NCI-H748 (cell line): Measurements from ENCODE around the gene CACNA1B.
"Not testable (repeated sequence)": the region's sequence is repeated elsewhere in the genome, so short reads cannot be mapped to it uniquely, and the experiment has no call there.

Experiments
- DNase-seq: peaks from one replicate; lab custom pipeline; 2025; ENCODE audit not compliant: unreplicated experiment; lab: John Stamatoyannopoulos, UW

CACNA1B gene

DNA sequence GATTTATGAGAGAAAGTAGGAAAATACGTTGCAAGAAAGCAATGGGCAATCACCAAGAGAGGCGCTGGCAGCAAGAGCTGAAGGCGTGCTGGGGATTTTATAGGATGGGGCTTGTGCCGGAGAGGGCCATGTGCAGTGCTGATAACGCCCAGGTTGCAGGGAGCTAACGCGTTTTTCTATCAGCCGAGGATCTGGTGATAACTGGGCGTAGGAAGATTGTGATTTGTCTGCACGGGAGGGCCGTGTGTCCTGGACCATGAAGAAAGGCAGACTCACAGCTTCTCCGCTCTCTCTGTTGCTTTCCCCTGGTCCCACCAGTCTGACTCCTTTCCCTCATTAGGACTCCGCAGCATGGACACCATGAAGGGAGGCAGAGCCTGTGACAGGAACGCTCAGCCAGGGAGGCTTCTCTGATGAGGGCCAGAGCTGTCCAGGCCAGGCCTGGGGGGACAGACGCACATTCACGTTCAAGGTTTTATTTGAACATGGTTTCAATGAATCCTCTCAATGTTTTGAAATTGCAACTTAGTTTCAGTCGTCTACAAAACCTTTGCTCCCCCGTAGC lies 11.9 kb upstream of the CACNA1B start:
- DNase-seq = no peak

DNA sequence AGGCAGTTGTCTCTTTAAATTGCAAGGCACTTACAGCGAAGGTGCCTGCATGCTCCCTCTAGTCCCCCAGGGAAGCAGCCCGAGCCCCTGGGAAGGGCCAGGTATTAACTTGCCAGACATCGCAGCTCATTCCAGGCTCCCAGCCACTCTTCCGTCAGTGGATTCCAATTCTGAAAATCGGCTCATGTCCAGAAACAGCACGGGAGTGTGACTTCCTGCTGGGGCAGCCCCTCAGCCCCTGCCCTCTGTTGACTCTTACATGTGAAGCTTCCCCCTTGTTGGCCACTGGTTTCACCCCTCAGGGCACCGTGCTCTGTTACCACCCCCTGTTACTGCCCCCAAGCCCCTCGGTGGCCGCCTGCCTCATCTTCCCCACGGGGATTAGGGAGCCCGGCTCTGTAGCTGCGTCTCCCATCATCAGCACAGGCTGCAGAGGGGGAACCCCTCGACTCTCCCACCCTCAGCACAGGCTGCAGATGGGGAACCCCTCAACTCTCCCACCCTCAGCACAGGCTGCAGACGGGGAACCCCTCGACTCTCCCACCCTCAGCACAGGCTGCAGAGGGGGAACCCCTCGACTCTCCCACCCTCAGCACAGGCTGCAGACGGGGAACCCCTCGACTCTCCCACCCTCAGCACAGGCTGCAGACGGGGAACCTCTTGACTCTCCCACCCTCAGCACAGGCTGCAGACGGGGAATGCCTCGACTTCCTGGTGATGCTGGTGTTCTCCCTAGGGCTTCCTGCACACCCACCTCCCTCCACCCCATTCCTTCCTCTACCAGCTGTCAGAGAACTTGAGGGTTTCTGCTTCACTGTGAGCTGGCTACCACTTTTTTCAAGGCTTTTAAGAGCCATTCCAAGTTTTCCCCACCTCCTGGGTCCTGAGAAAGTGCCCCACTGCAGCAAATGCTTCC lies 11.1 kb upstream of the CACNA1B start:
- no peak for DNase-seq

- no peak for DNase-seq
These were observed 7.2 kb upstream of the CACNA1B start for GRCh38 chr9:137870432-137870831.

DNA sequence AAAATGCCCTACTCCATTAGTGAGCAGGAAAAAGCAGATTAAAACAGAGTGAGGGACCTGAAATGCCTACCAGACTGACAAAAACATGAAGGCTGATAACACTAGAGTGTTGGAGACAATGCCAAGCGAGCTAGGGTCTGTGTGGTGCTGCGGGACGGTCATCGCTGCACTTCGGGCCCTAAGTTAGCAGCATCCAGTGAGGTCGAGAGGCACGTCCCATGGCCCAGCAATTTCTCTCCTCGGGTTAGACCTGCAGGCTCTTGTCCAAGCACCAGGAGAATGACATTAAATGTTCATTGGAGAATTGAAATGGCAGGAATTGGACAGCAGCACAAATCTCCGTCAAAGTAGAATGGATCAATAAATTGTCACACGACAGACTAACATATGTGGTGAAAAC lies 5.3 kb upstream of the CACNA1B start:
- DNase-seq = no peak

- DNase-seq = no peak
These were observed 4.2 kb upstream of the CACNA1B start for GRCh38 chr9:137873408-137873807.

GRCh38 chr9:137873858-137874362 lies 3.7 kb upstream of the CACNA1B start:
- no peak for DNase-seq

DNA sequence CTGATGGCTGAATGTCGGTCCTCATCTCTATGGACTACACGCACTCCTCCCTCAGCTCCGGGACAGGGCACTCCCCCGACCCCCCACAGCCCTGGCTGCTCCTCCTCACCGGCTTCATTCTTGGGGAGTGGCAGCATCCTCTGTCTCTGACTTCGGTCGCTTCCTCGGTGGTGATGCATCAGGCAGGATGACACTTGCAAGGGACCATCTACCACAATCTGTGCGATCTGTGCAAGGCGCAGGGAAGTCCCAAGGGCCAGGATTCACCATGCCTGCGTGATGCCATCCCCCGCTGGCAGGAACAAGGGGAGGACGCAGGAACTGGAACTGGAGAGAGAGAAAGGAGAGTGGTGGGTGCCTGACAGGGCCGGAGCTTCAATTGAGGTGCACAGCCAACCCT lies 2.2 kb upstream of the CACNA1B start:
- DNase-seq = no peak

- DNase-seq = no peak
These were observed 1.7 kb upstream of the CACNA1B start for GRCh38 chr9:137875846-137876245.

DNA sequence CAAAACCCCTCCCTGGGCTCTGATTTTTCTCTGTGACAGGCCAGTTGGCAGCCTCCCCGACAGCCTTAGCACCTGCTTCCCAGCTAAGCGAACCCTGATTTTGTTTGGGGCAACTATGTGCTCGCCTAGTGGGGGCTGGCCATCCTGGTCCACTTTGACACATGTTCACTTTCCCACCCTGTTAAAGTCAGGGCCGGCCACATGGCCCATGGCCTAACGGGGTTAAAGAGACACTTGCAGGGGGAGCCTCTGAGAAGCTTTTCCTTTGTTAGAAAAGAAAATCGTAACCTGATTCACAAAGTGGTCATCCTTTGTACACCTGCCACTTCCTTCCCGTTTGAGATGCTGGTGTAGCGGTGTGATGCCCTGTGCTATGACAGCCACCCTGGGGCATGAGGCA lies 1.3 kb upstream of the CACNA1B start:
- DNase-seq = no peak

GRCh38 chr9:137876781-137877386 lies 698 bp upstream of the CACNA1B start:
- DNase-seq = no peak

DNA sequence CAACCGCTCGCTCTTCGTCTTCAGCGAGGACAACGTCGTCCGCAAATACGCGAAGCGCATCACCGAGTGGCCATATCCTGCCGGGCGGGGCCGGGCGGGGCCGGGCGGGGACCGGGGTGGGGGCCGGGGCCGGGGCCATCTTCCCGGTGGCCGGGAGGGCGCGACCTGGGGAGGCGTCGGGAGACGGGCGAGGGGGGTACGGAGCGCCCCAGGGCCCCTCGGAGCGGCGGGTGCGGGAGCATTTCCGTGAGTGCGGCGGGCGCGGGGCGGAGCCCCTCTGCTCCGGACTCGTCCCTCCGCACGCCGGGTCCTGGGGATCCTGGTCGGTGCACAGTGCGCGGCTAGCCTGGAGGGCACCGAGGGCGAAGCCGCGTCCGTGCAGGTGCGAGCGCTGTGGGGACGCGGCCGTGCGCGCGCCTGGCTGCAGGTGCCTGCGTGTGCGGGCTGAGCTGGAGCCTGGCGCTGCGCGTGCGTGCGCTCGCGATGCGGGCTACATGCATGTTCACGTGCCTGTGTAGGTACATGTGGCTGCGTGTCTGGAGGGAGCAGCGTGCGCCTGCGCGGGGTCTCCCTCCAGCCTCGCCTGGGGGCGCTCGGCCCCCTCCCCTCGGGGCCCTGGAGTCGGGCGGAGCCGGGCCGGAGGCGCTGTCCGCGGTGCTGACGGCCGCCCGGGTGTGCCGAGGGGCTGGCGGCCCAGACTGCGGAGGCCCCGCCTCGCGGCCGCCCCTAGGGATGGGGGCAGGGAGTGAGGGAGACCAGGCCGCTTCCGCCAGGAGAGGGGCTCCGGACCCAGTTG lies 762 bp downstream of the CACNA1B start:
- peak; percentile 70 for DNase-seq

DNA sequence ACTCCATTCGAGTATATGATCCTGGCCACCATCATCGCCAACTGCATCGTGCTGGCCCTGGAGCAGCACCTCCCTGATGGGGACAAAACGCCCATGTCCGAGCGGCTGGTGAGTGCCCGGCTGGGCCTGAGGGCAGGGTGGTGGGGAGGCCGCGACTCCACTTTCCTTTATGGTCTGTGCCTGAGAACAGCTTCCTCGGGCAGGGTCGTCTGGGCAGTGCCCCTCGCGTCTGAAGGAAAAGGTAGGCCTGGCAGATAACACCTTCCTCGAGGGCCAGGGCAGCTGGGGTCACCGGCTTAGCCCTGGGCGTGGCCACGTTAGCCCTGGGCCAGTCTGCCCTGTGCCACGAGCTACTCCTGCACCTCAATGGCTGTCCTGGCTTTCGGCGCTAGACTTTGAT lies 1.5 kb downstream of the CACNA1B start:
- no peak for DNase-seq

DNA sequence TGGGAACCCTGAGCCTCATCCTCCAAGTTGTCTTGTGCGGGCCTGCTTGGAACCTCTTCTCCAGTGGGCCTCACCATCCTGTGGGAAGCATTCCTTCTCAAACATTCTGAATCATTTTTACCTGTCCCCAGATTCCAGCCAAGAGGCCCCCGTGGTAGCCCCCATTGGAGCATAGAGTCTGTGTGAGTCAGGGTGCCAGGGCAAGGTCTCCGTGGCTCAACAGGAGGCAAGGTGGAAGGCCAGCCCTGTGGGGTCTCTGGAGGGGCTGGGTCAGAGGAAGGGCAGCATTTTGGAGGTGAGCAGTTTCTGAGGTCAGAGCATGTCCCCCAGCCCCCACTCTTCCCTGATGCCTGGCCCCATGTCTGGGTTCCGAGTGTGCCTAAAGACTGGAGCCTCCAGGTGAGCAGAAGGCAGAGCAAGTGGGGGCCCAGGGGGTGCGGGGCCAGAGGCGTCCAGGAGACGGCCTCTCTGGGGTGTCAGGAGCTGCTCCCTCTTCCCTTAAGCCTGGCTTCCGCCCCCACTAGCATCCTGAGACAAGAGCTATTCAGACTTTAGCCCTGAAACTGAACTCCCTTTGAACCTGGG lies 2.1 kb downstream of the CACNA1B start:
- no peak for DNase-seq

DNA sequence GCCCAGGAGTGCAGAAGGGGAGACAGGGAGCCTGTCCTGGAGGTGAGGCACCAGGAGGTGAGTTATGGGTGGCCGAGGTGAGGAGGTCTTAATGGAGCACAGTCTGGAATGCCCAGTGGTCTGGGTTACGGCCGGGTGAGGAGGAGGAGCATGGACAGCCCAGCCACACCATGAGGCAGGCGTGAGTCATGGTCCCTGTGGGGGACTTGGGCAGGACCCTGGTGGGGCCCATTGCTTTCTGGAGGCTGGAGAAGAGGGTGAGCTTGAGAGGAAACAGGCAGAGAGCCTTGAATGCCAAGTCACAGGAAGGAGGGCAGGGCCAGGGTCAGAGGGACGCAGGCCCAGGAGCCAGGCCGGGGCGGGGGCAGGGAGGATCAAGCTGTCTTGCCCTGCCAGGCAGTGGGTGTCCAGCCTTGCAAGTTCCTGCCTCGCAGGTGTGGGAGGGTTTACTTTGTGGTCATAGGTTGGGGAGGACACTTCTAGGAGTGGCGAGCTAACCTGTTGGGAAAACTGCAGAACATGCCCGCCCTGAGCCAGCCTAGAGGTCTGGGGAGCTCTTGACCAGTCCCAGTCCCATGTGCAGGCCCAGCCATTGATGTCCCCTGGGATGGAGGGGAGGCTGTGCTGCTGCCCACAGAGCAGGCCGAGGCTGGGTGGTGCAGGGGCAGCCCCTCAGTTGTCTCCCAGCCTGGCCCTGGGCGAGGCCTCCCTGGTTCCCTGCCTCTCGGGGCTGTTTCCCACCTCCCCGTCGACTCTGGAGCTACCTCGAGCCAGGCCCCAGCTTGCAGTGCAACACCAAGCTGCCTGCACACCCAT lies 2.8 kb downstream of the CACNA1B start:
- no peak for DNase-seq

GRCh38 chr9:137880976-137881530 lies 3.5 kb downstream of the CACNA1B start:
- no peak for DNase-seq

GRCh38 chr9:137881591-137882505 lies 4.3 kb downstream of the CACNA1B start:
- no peak for DNase-seq

DNA sequence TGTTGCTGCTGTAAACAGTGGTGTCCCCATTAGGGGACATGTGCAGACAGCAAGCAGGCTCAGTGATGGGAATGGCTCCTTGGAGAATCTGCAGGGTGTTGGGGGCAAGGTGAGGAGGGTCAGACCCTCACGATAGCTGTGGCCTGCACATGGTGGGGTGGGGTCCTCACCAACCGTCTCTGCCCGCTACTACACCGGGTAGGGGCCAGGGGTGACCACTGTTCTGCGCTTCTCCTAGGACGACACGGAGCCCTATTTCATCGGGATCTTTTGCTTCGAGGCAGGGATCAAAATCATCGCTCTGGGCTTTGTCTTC lies 4.9 kb downstream of the CACNA1B start:
- DNase-seq = no peak

DNA sequence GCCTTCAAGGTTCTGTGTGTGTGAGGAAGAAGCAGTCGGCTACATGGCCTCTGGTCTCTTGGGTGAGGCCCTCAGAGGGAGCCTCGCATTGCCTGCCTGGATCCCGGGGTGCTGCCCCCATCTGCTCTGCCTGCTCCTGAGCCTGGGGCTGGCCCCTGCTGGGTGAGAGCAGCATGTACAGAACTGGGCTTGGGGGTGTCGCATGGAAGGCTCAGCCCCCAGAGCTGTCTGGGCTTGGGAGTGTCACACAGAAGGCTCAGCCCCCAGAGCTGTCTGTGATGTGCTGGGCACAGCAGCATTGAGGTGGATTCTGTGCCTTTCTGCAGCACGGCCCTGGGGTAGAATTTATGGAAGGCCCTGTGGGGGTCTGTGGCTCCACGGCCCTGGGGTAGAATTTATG lies 6.4 kb downstream of the CACNA1B start:
- DNase-seq = not testable (repeated sequence)

DNA sequence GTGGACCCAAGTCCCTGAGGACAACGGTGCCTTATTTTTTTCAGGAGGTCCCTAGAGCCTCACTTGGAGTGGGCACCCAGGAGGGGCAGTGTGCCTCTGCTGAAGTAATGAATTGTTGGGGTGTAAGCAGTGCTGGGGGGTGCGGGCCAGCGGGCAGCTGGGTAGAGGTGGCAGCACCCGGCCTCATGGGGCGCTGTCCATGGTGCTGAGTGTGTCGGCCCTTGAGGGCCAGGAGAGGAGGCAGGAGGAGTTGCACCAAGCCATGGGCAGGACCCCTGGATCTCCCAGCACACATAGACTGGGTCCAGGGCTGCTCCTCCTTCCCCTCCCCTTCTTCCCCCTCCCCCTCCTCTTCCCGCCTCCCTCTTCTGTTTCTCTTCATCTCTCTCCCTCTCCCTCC lies 7.0 kb downstream of the CACNA1B start:
- not testable (repeated sequence) for DNase-seq
